GM12864 (cell line): ENCODE results near the gene DSPP.

ENCODE experiments used
- DNase-seq: peaks from one replicate; pipeline ENCODE4 v3.0.0-alpha.2; 2011; ENCODE audit warnings: low read depth
- H3K4me3 ChIP-seq: 2 replicates; pipeline ENCODE4 v1.5.1; 2011; ENCODE audit warnings: mild to moderate bottlenecking, low read depth, low read length, control low read depth
- CTCF ChIP-seq: IDR thresholded peaks from 2 replicates; pipeline ENCODE4 v1.5.1; 2011; ENCODE audit warnings: low read depth, mild to moderate bottlenecking, moderate library complexity, low read length, control low read depth, inconsistent platforms; ENCODE audit errors: missing control alignments

Gene DSPP

GRCh38 chr4:87624698-87625097 lies 16.4 kb downstream of the DSPP start:
- DNase-seq, result no peak
- H3K4me3 ChIP-seq, result no peak overlapping the region
- TF ChIP-seq CTCF, result no peak

GRCh38 chr4:87631668-87632067 lies 23.3 kb downstream of the DSPP start:
- DNase-seq, result no peak
- TF ChIP-seq CTCF, result no peak
- no peak overlapping the region for H3K4me3 ChIP-seq

DNA sequence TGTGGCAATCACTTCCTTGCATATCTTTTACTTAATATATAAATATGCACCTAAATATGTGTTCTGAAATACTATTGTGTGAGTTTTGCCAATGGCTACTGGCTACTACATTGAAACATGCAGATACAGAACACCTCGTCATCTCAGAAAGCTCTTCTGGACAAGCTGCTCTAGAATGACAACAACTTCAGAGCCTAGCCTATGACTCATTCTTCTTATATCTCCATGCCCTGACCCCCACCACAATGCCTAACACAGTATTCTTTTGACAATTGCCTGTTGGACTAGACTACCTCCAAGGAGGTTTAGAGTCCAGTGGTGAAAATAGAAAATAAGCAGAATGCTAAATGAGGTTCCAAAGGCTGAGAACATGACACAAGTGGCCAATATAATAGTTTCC lies 24.1 kb downstream of the DSPP start:
- no peak for DNase-seq
- no peak overlapping the region for H3K4me3 ChIP-seq
- TF ChIP-seq CTCF, result no peak

GRCh38 chr4:87633243-87633642 lies 24.9 kb downstream of the DSPP start:
- no peak for DNase-seq
- H3K4me3 ChIP-seq, result no peak overlapping the region
- no peak for TF ChIP-seq CTCF

GRCh38 chr4:87644286-87644685 lies 36.0 kb downstream of the DSPP start:
- no peak for DNase-seq
- peak; percentile 13 for TF ChIP-seq CTCF
- no peak overlapping the region for H3K4me3 ChIP-seq

GRCh38 chr4:87649980-87650379 lies 41.7 kb downstream of the DSPP start, which contains the start of gene DMP1:
Gene DMP1 (plus strand): TSS chr4:87650280. CDS start chr4:87656493, 6,213 bp downstream.
- no peak within 1 kb of the TSS for H3K4me3 ChIP-seq
- no peak for TF ChIP-seq CTCF
- no peak for DNase-seq

DNA sequence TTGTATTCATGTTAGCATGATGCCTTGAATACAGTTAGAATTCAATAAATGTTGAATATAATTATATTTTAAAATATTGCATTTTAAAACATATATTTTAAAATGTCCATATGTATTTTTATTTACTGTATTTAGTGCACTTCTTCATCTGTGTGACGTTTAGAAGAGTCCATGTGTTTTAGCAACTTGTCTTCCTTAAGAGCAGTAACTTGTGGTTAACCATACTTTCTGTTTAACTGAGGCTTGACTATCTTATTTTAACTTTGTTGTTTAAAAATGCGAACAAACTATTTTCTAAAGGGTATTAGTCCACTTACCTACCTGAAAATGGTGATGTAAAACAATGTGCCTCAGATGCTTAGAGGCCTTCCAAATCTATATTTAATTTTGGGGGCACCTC lies 42.6 kb downstream of the DSPP start:
- TF ChIP-seq CTCF, result no peak

More for the DNA sequence above, 42.6 kb downstream of the DSPP start:
- no peak overlapping the region for H3K4me3 ChIP-seq
- no peak for DNase-seq
